Measurements from ENCODE around the gene MYEOV.

Gene MYEOV

DNA sequence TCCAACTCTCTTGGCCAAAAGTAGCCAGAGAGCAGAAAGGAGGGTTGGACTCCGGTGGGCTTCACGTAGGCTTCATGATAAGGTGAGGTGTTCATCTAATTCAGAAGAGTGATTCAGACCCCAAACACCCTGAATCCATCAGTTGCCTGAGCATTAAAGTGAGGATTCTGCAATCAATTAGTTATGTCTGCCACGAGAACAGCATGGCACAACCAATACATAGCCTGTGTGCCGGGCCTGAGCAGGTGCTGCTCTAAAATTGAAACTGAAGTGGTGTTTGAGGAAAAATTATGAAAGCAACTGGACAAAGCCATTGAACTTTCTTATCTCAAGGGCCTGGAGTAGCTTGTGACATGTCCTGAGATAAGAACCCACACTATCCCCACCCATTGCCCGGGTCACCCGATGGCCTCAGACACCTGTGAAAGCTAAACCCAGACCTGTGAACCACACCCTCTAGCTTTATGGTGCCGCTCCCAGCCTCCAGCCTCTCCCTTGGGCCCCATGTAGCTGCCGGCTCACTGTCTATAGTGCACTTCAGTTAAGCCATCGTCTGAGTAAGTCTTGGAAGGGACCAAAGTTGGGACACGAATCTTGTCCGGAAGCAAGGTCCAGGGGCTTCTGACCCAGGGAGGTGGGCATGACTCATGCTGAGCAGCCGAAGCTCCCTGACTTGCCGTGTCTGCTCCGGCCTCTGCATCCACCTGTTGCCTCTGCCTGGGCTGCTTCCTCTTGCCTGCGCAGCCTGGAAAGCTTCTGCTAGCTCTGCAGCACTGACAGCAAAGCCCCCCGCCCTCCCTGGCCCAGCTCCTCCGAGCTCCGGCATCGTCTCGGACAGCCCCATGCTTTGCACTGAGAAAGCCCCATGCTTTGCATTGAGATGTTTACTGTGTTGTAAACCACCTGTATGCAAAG, 5.7 kb upstream of the MYEOV start:
- TF ChIP-seq, protein P1, sequence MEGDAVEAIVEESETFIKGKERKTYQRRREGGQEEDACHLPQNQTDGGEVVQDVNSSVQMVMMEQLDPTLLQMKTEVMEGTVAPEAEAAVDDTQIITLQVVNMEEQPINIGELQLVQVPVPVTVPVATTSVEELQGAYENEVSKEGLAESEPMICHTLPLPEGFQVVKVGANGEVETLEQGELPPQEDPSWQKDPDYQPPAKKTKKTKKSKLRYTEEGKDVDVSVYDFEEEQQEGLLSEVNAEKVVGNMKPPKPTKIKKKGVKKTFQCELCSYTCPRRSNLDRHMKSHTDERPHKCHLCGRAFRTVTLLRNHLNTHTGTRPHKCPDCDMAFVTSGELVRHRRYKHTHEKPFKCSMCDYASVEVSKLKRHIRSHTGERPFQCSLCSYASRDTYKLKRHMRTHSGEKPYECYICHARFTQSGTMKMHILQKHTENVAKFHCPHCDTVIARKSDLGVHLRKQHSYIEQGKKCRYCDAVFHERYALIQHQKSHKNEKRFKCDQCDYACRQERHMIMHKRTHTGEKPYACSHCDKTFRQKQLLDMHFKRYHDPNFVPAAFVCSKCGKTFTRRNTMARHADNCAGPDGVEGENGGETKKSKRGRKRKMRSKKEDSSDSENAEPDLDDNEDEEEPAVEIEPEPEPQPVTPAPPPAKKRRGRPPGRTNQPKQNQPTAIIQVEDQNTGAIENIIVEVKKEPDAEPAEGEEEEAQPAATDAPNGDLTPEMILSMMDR (IDR thresholded peaks at IDR 0.05; ENCODE audit: low read depth, low read length) = no peak
- no peak overlapping the region for H3K4me3 ChIP-seq (ENCODE audit: low read depth, low read length)

GRCh38 chr11:69288883-69289242, 5.1 kb upstream of the MYEOV start:
- no peak overlapping the region for H3K4me3 ChIP-seq (ENCODE audit: low read depth, low read length)

GRCh38 chr11:69290806-69291205, 3.1 kb upstream of the MYEOV start:
- TF ChIP-seq, protein P1 (IDR thresholded peaks at IDR 0.05; ENCODE audit: low read depth, low read length) = no peak
- no peak overlapping the region for H3K4me3 ChIP-seq (ENCODE audit: low read depth, low read length)

More at GRCh38 chr11:69288883-69289242, 5.1 kb upstream of the MYEOV start:
- TF ChIP-seq, protein P1 (IDR thresholded peaks at IDR 0.05; ENCODE audit: low read depth, low read length) = no peak

DNA sequence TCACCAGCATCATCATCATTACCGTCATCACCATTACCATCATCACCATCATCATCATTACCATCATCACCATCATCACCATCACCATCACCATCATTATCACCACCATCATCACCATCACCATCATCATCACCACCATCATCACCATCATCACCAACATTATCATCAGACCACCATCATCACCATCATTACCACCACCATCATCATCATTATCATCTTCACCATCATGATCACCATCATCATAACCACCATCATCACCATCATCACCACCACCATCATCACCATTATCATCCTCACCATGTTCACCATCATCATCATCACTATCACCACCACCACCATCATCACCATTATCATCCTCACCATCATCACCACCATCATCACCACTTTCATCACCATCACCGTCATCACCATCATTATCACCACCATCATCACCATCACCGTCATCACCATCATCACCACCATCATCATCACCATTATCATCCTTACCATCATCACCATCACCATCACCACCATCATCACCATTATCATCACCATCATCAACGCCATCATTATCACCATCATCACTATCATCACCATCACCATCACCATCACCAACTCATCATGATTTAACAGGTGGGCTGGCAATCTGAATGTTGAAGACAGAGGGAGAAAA, 2.4 kb upstream of the MYEOV start:
- TF ChIP-seq, protein P1 (IDR thresholded peaks at IDR 0.05; ENCODE audit: low read depth, low read length) = no peak
- H3K4me3 ChIP-seq (ENCODE audit: low read depth, low read length) = no peak overlapping the region

- TF ChIP-seq, protein P1 (IDR thresholded peaks at IDR 0.05; ENCODE audit: low read depth, low read length) = peak; percentile 86
- H3K4me3 ChIP-seq (ENCODE audit: low read depth, low read length) = no peak overlapping the region
These were observed 1.7 kb upstream of the MYEOV start for GRCh38 chr11:69292221-69292648.

GRCh38 chr11:69293087-69293486, 868 bp upstream of the MYEOV start:
- TF ChIP-seq, protein P1 (IDR thresholded peaks at IDR 0.05; ENCODE audit: low read depth, low read length) = no peak
- no peak overlapping the region for H3K4me3 ChIP-seq (ENCODE audit: low read depth, low read length)

DNA sequence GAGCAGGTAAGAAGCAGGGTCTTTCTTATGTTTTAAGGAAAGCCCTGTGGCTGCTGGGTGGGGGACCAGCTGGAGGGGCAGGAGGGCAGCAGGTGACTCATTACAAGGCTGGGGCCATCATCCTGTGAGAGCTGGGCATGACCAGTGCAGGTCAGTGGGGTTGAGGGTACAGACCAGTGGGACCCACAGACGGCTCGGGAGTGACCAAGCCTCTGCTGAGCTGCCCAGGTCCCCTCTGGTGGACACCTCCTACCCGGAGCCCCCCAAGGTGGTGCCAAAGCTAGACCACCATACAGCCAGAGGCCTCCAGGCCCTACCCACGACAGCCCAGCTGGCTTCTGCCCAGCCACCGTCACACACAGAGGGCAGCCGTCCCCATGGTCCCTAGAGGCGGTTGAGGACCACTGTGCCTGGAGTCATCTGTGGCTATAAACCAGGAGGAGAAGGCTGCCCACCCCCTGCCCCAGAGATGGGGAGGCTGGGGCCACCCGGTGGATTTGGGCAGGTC, 670 bp downstream of the MYEOV start:
- H3K4me3 ChIP-seq (ENCODE audit: low read depth, low read length) = no peak overlapping the region
- TF ChIP-seq, protein P1 (IDR thresholded peaks at IDR 0.05; ENCODE audit: low read depth, low read length) = no peak
